ENCODE data around the gene SBF2. TPM values are rescaled to one million over a fixed set of nuclear protein-coding genes. Genes with fewer than 3 reads are reported as not detected.
A peak's percentile ranks its signal among the peaks of the same experiment; 100 is the strongest.

Gene SBF2
- total and polyA plus RNA-seq, 3 donors from 2014 or later = 27.8 to 52.8 (median 48.7) TPM

DNA sequence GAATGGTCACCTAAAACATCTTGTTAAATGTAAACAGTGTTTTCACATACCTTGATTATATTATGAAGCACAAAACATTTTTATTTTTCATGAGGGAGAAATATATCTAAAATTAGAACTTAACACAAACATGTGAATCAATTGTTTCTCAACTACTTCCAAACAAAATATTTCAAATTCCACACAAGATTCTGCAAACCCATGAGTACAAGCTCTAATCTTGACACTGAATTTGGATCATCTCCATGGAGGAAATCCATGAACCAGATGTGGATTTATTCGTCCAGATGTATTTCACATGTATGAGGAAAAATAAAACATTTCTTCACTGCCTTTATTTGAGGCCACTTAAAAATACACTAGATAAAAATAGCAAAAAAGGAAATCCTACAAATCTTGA lies 184.2 kb downstream of the SBF2 start:
- Histone ChIP-seq H3K27me3 (no peaks in the 10 kb centered on the region), H3K27ac (peak overlapping the region in 1 of 2 donors; percentile 54), H3K36me3 (ENCODE audit: low read depth, missing control alignments) (no peaks in the 10 kb centered on the region), H3K4me1 (no peaks in the 10 kb centered on the region), H3K4me3 (no peak overlapping the region), H3K9me3 (no peaks in the 10 kb centered on the region)
- 27 to 34% methylated on average over 1 of the region's 1 CpG for WGBS, 2 donors
- TF ChIP-seq POLR2A (IDR thresholded peaks at IDR 0.05) = no peak
- TF ChIP-seq, protein P1, sequence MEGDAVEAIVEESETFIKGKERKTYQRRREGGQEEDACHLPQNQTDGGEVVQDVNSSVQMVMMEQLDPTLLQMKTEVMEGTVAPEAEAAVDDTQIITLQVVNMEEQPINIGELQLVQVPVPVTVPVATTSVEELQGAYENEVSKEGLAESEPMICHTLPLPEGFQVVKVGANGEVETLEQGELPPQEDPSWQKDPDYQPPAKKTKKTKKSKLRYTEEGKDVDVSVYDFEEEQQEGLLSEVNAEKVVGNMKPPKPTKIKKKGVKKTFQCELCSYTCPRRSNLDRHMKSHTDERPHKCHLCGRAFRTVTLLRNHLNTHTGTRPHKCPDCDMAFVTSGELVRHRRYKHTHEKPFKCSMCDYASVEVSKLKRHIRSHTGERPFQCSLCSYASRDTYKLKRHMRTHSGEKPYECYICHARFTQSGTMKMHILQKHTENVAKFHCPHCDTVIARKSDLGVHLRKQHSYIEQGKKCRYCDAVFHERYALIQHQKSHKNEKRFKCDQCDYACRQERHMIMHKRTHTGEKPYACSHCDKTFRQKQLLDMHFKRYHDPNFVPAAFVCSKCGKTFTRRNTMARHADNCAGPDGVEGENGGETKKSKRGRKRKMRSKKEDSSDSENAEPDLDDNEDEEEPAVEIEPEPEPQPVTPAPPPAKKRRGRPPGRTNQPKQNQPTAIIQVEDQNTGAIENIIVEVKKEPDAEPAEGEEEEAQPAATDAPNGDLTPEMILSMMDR (IDR thresholded peaks at IDR 0.05) = no peak
- intact Hi-C loops (cut with DNase I; ENCODE audit: low total_unique reads) = no loop called here
- DNase-seq = no peak

DNA sequence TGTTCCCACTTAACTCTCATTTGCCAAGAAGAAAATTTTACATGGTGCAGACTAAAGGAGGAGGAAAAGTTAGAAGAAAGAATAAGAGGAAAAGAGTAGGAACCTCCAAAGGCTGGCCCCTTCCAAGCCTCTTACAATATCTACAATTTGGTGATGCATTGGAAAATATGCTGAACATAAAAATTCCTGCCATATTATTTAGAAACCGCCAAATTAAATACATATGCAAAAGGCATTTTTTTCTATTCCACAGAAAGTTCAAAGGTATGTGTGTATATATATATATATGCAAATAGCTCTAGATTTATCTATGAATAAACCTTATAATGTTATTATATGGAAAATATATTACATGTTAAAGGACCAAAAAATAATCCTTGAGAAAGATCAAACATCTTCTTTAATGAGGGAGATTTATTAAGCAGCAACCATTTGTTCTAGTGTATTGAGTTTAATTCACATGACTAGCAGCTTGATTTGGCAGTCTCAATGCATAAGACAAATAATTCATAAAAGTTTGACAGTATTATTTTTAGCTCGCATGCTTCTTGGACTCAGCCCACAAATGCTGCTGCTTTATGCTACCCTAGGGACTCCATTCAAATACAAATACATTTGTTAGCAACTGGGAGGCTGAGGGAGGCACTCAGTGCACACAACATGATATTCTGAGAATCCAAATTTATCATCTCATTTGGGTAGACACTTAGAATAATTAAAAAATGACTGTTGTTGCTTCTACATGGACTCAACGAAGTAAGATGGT lies 184.9 kb downstream of the SBF2 start:
- Histone ChIP-seq H3K9me3 (no peaks in the 10 kb centered on the region), H3K27me3 (no peaks in the 10 kb centered on the region), H3K27ac (peak overlapping the region in 1 of 2 donors; percentile 54), H3K36me3 (ENCODE audit: low read depth, missing control alignments) (no peaks in the 10 kb centered on the region), H3K4me1 (no peaks in the 10 kb centered on the region), H3K4me3 (no peak overlapping the region)
- no peak for TF ChIP-seq POLR2A (IDR thresholded peaks at IDR 0.05)
- TF ChIP-seq, protein P1 (IDR thresholded peaks at IDR 0.05) = no peak
- WGBS, 2 donors = 43 to 45% methylated on average over 3 of the region's 3 CpGs
- DNase-seq = peak; percentile 59
- intact Hi-C loops (cut with DNase I; ENCODE audit: low total_unique reads) = no loop called here

DNA sequence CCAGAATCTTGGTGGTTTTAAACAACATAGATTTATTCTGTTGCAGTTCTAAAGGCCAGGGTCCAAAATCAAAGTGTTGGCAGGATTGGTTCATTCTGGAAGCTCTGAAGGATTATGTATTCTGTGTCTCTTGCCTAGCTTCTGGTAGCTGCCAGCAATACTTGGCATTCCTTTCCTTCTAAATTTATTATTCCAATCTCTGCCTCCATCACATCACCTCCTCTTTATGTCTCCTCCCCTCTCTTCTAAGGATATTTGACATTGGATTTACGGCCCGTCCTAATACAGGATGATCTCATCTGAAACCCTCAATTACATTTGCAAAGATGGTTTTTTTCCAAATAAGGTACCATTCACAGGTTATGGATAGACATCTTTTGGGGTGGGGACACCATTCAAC lies 186.5 kb downstream of the SBF2 start:
- intact Hi-C loops (cut with DNase I; ENCODE audit: low total_unique reads) = no loop called here
- Histone ChIP-seq H3K9me3 (no peaks in the 10 kb centered on the region), H3K27ac (no peak overlapping the region), H3K4me3 (no peak overlapping the region), H3K27me3 (no peaks in the 10 kb centered on the region), H3K4me1 (no peaks in the 10 kb centered on the region), H3K36me3 (ENCODE audit: low read depth, missing control alignments) (no peaks in the 10 kb centered on the region)
- TF ChIP-seq, protein P1 (IDR thresholded peaks at IDR 0.05) = no peak
- no peak for TF ChIP-seq POLR2A (IDR thresholded peaks at IDR 0.05)
- DNase-seq = no peak
- 93 to 98% methylated on average over 2 of the region's 2 CpGs for WGBS, 2 donors

- no peak for DNase-seq
- no peak overlapping the region for H3K27ac ChIP-seq
- no peak for TF ChIP-seq POLR2A (IDR thresholded peaks at IDR 0.05)
- no peaks in the 10 kb centered on the region for H3K27me3 ChIP-seq
- H3K4me1 ChIP-seq = no peaks in the 10 kb centered on the region
- no peaks in the 10 kb centered on the region for H3K9me3 ChIP-seq
- H3K4me3 ChIP-seq = no peak overlapping the region
- WGBS, 2 donors = 80 to 89% methylated on average over 4 of the region's 4 CpGs
- intact Hi-C loops (cut with DNase I; ENCODE audit: low total_unique reads) = no loop called here
- H3K36me3 ChIP-seq (ENCODE audit: low read depth, missing control alignments) = no peaks in the 10 kb centered on the region
These were observed 196.4 kb downstream of the SBF2 start for GRCh38 chr11:10097615-10098014.

DNA sequence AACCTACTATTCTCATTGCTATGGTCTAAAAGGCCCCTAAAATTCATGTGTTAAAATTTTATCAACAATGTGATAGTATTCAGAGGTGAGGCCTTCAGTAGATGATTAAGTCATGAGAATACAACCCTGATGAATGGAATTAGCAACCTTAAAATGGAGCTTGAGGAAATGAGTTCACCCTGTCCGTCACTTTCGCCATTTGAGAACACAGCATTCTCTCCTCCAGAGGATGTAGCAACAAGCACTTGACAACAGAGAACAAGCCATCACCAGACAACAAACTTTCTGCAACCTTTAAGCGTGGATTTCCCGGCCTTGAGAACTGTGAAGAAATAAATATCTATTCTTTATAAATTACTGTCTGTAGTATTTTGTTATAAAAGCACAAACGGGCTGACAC lies 197.0 kb downstream of the SBF2 start:
- intact Hi-C loops (cut with DNase I; ENCODE audit: low total_unique reads) = no loop called here
- no peaks in the 10 kb centered on the region for H3K36me3 ChIP-seq (ENCODE audit: low read depth, missing control alignments)
- H3K27me3 ChIP-seq = no peaks in the 10 kb centered on the region
- H3K4me1 ChIP-seq = peaks cover under 1% of the 10 kb centered on the region
- no peaks in the 10 kb centered on the region for H3K9me3 ChIP-seq
- DNase-seq = no peak
- TF ChIP-seq POLR2A (IDR thresholded peaks at IDR 0.05) = no peak
- TF ChIP-seq, protein P1 (IDR thresholded peaks at IDR 0.05) = no peak
- 79 to 84% methylated on average over 5 of the region's 5 CpGs for WGBS, 2 donors
- H3K27ac ChIP-seq = no peak overlapping the region
- no peak overlapping the region for H3K4me3 ChIP-seq
